IMR-90 (cell line): ENCODE results near the gene CASZ1.

Experiments
- BHLHE40 ChIP-seq: fragments of 150-350 bp; IDR thresholded peaks from 2 replicates; pipeline ENCODE4 v1.6.1; 2016; ENCODE audit warnings: mild to moderate bottlenecking, low read depth, low read length
- CEBPB ChIP-seq: IDR thresholded peaks from 2 replicates; pipeline ENCODE4 v1.6.1; 2012; ENCODE audit warnings: low read depth, low read length, improper control_type of control experiment
- CTCF ChIP-seq: conservative IDR thresholded peaks from 2 replicates; pipeline ENCODE4 v1.5.1; 2012; ENCODE audit warnings: mild to moderate bottlenecking, low read depth, low read length, improper control_type of control experiment
- ELK1 ChIP-seq: fragments of 150-350 bp; IDR thresholded peaks from 2 replicates; pipeline ENCODE4 v1.6.1; 2016; ENCODE audit warnings: low read depth, mild to moderate bottlenecking, low read length, moderate library complexity, borderline replicate concordance
- FOS ChIP-seq: fragments of 150-350 bp; IDR thresholded peaks from 2 replicates; pipeline ENCODE4 v1.6.1; 2016; ENCODE audit warnings: low read depth, low read length
- MAFK ChIP-seq: IDR thresholded peaks from 2 replicates; pipeline ENCODE4 v1.6.1; 2012; ENCODE audit warnings: low read depth, low read length, improper control_type of control experiment
- MXI1 ChIP-seq: IDR thresholded peaks from 2 replicates; pipeline ENCODE4 v1.6.1; 2012; ENCODE audit warnings: low read depth, mild to moderate bottlenecking, low read length, moderate library complexity, borderline replicate concordance
- POLR2A ChIP-seq: IDR thresholded peaks from 2 replicates; pipeline ENCODE4 v1.6.1; 2012; ENCODE audit warnings: mild to moderate bottlenecking, low read depth, low read length
- RAD21 ChIP-seq: IDR thresholded peaks from 2 replicates; pipeline ENCODE4 v1.6.1; 2012; ENCODE audit warnings: low read length, improper control_type of control experiment
- RCOR1 ChIP-seq: IDR thresholded peaks from 2 replicates; pipeline ENCODE4 v1.6.1; 2012; ENCODE audit warnings: mild to moderate bottlenecking, low read length, improper control_type of control experiment; ENCODE audit not compliant: insufficient replicate concordance
- RFX5 ChIP-seq: IDR thresholded peaks from 2 replicates; pipeline ENCODE4 v1.8.0; 2012; ENCODE audit warnings: low read depth, mild to moderate bottlenecking, low read length, moderate library complexity
- SMC3 ChIP-seq: fragments of 150-350 bp; IDR thresholded peaks from 2 replicates; pipeline ENCODE4 v1.6.1; 2016; ENCODE audit warnings: low read depth, mild to moderate bottlenecking, antibody characterized with exemption, low read length, moderate library complexity
- USF2 ChIP-seq: fragments of 150-350 bp; IDR thresholded peaks from 2 replicates; pipeline ENCODE4 v1.6.1; 2017; ENCODE audit warnings: mild to moderate bottlenecking, antibody characterized with exemption, low read length, low read depth

GRCh38 chr1:10760566-10761502, 35.6 kb downstream of the CASZ1 start:
- TF ChIP-seq CTCF: no peak
- no peak for TF ChIP-seq MXI1
- TF ChIP-seq POLR2A: no peak
- no peak for TF ChIP-seq USF2
- no peak for TF ChIP-seq RFX5
- no peak for TF ChIP-seq CEBPB
- no peak for TF ChIP-seq MAFK
- TF ChIP-seq SMC3: no peak
- TF ChIP-seq ELK1: no peak
- TF ChIP-seq BHLHE40: no peak
- no peak for TF ChIP-seq RCOR1
- TF ChIP-seq RAD21: no peak
- TF ChIP-seq FOS: no peak
